ENCODE data around the gene OLFML2A. TPM values are rescaled to one million over a fixed set of nuclear protein-coding genes. Genes with fewer than 3 reads are reported as not detected.
A peak's percentile ranks its signal among the peaks of the same experiment; 100 is the strongest.

Gene OLFML2A
- total and polyA plus RNA-seq, 2 donors (not counting 1 experiment from before 2014, with no cell fraction given): 2.7 to 33.7 TPM

DNA sequence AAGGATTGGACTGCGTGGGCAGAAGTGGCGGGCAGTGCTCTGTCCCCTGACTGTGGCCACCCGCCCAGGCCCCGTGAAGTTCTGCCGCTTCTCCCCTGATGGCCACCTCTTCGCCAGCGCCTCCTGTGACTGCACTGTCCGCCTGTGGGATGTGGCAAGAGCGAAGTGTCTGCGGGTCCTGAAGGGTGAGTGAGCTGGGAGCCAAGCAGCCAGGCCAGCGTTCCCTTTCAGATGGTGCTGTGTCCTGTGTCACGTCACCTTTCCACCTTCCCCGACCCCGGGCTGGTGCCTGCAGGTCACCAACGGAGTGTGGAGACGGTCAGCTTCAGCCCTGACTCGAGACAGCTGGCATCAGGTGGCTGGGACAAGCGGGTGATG, 78.6 kb downstream of the OLFML2A start:
- Histone ChIP-seq H3K9ac (ENCODE audit: insufficient read depth, low read length) (no peak overlapping the region), H3K36me3 (ENCODE audit: control insufficient read depth, insufficient read depth, low read length) (peaks cover 32% of the 10 kb centered on the region), H3K27ac (ENCODE audit: insufficient read depth, low read length) (no peak overlapping the region), H3K4me2 (ENCODE audit: extremely low read depth, insufficient read depth, low read length) (no peak overlapping the region), H3K27me3 (ENCODE audit: control insufficient read depth, insufficient read depth, low read length) (no peaks in the 10 kb centered on the region), H4K20me1 (ENCODE audit: control insufficient read depth, extremely low read depth, insufficient read depth, low read length) (peaks cover 3% of the 10 kb centered on the region), H3K4me1 (ENCODE audit: control insufficient read depth, extremely low read depth, insufficient read depth, low read length) (peaks cover 6% of the 10 kb centered on the region), H3K79me2 (ENCODE audit: control insufficient read depth, insufficient read depth, low read length) (peaks cover 24% of the 10 kb centered on the region), H3K4me3 (replicated peaks in 1 of 4; ENCODE audit: control extremely low read depth in 1 of 4, insufficient read depth in 1 of 4, low read depth in 3 of 4, low read length in 4 of 4) (no peak overlapping the region), H3K9me3 (ENCODE audit: control insufficient read depth, insufficient read depth, low read depth, low read length) (no peaks in the 10 kb centered on the region), H2AFZ (ENCODE audit: low read length) (no peak overlapping the region)
- DNase-seq (ENCODE audit: low read depth in 2 of 2): no peak
- TF ChIP-seq, protein P1, sequence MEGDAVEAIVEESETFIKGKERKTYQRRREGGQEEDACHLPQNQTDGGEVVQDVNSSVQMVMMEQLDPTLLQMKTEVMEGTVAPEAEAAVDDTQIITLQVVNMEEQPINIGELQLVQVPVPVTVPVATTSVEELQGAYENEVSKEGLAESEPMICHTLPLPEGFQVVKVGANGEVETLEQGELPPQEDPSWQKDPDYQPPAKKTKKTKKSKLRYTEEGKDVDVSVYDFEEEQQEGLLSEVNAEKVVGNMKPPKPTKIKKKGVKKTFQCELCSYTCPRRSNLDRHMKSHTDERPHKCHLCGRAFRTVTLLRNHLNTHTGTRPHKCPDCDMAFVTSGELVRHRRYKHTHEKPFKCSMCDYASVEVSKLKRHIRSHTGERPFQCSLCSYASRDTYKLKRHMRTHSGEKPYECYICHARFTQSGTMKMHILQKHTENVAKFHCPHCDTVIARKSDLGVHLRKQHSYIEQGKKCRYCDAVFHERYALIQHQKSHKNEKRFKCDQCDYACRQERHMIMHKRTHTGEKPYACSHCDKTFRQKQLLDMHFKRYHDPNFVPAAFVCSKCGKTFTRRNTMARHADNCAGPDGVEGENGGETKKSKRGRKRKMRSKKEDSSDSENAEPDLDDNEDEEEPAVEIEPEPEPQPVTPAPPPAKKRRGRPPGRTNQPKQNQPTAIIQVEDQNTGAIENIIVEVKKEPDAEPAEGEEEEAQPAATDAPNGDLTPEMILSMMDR (conservative IDR thresholded peaks at IDR 0.05 in 1 of 2, IDR thresholded peaks at IDR 0.05 in 1 of 2; ENCODE audit: low read depth in 1 of 2, low read length in 2 of 2): no peak
- TF ChIP-seq EZH2 (IDR thresholded peaks at IDR 0.05; ENCODE audit: low read length, missing control alignments): no peak

DNA sequence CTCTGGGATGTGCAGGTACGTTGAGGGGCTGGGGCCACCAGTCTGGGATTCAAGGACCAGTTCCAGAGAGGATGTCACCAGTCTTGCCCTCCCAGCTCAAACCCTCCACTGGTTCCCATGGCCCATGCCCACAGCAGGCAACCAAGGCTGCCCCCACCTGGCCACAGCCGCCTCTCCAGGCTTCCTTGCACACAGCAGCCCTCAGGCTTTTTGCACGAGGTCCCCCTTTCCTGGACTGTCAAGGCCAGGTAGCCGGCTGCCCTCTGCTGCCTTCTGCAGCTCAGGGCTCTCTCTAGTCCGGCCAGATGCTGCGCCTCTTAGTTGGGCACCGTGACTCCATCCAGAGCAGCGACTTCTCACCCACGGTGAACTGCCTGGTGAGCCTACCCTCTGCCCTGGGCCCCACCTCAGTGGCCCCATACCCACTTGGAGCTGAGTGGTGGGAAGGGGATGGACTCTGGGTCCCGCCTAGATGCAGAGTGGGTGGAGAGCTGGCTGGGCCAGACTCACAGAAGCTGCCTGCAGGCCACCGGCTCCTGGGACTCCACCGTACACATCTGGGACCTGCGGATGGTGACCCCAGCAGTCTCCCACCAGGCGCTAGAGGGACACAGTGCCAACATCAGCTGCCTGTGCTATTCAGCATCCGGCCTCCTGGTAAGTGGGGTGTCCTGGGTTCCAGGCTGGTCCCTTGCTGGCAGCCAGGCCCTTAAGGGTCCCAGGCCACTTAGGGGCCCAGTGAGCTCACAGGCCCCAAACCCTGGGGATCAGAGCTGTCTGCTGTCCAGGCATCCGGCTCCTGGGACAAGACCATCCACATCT, 79.2 kb downstream of the OLFML2A start:
- H2AFZ ChIP-seq (ENCODE audit: low read length): no peak overlapping the region
- DNase-seq (ENCODE audit: low read depth in 2 of 2): peak in 1 of 2 donors; percentile 23

GRCh38 chr9:124857533-124858162, 80.7 kb downstream of the OLFML2A start:
- Histone ChIP-seq H4K20me1 (ENCODE audit: control insufficient read depth, extremely low read depth, insufficient read depth, low read length) (peaks cover 4% of the 10 kb centered on the region), H3K9ac (ENCODE audit: insufficient read depth, low read length) (no peak overlapping the region), H3K79me2 (ENCODE audit: control insufficient read depth, insufficient read depth, low read length) (peaks cover 36% of the 10 kb centered on the region), H3K4me2 (ENCODE audit: extremely low read depth, insufficient read depth, low read length) (no peak overlapping the region), H2AFZ (ENCODE audit: low read length) (no peak overlapping the region), H3K27ac (ENCODE audit: insufficient read depth, low read length) (no peak overlapping the region), H3K9me3 (ENCODE audit: control insufficient read depth, insufficient read depth, low read depth, low read length) (no peaks in the 10 kb centered on the region), H3K4me1 (ENCODE audit: control insufficient read depth, extremely low read depth, insufficient read depth, low read length) (peaks cover 5% of the 10 kb centered on the region), H3K36me3 (ENCODE audit: control insufficient read depth, insufficient read depth, low read length) (peaks cover 36% of the 10 kb centered on the region), H3K27me3 (ENCODE audit: control insufficient read depth, insufficient read depth, low read length) (no peaks in the 10 kb centered on the region), H3K4me3 (replicated peaks in 1 of 4; ENCODE audit: control extremely low read depth in 1 of 4, insufficient read depth in 1 of 4, low read depth in 3 of 4, low read length in 4 of 4) (no peak overlapping the region)
- no peak for DNase-seq (ENCODE audit: low read depth in 2 of 2)
- TF ChIP-seq, protein P1 (conservative IDR thresholded peaks at IDR 0.05 in 1 of 2, IDR thresholded peaks at IDR 0.05 in 1 of 2; ENCODE audit: low read depth in 1 of 2, low read length in 2 of 2): no peak
- TF ChIP-seq EZH2 (IDR thresholded peaks at IDR 0.05; ENCODE audit: low read length, missing control alignments): no peak

More for the DNA sequence above, 79.2 kb downstream of the OLFML2A start:
- no peak overlapping the region for H3K27ac ChIP-seq (ENCODE audit: insufficient read depth, low read length)
- H3K4me1 ChIP-seq (ENCODE audit: control insufficient read depth, extremely low read depth, insufficient read depth, low read length): peaks cover 6% of the 10 kb centered on the region
- peaks cover 36% of the 10 kb centered on the region for H3K36me3 ChIP-seq (ENCODE audit: control insufficient read depth, insufficient read depth, low read length)
- H3K4me3 ChIP-seq (replicated peaks in 1 of 4; ENCODE audit: control extremely low read depth in 1 of 4, insufficient read depth in 1 of 4, low read depth in 3 of 4, low read length in 4 of 4): no peak overlapping the region
- TF ChIP-seq, protein P1 (conservative IDR thresholded peaks at IDR 0.05 in 1 of 2, IDR thresholded peaks at IDR 0.05 in 1 of 2; ENCODE audit: low read depth in 1 of 2, low read length in 2 of 2): peak in 1 of 2 donors; percentile 35
- no peak for TF ChIP-seq EZH2 (IDR thresholded peaks at IDR 0.05; ENCODE audit: low read length, missing control alignments)
- no peak overlapping the region for H3K9ac ChIP-seq (ENCODE audit: insufficient read depth, low read length)
- H3K27me3 ChIP-seq (ENCODE audit: control insufficient read depth, insufficient read depth, low read length): no peaks in the 10 kb centered on the region
- H3K79me2 ChIP-seq (ENCODE audit: control insufficient read depth, insufficient read depth, low read length): peaks cover 30% of the 10 kb centered on the region
- no peak overlapping the region for H3K4me2 ChIP-seq (ENCODE audit: extremely low read depth, insufficient read depth, low read length)
- H3K9me3 ChIP-seq (ENCODE audit: control insufficient read depth, insufficient read depth, low read depth, low read length): no peaks in the 10 kb centered on the region
- peaks cover 4% of the 10 kb centered on the region for H4K20me1 ChIP-seq (ENCODE audit: control insufficient read depth, extremely low read depth, insufficient read depth, low read length)

Measured in fibroblast of lung (primary cell).